HG02763 (cell line): ENCODE results near the gene SNF8.

Experiments
- ATAC-seq: cut with Tn5 transposase; IDR thresholded peaks from one replicate; pipeline ENCODE4 v1.9.1; 2021; ENCODE audit warnings: mild to moderate bottlenecking, moderate library complexity; ENCODE audit not compliant: unreplicated experiment

SNF8 gene

DNA sequence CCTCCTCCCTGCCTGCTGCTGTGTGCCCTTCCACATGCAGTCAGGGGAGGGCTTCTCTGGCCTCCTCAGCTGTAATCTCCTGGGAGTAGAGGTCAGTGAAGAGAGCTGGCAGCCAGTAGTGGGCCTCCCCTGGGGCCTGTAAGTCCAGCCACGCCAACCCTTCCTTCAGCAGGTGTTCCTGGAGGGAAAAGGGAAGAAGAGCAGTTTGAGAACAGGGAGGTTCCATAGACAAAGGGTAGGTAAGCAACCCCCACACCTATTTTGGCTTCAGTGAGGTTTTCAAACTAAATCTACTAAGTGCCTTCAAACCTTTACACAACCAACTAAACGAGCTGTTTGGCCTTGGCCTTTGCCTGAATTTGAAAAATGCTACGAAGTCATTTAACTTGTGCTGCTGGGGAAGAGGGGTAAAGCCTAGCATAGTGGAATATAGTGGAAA lies 14.2 kb downstream of the SNF8 start:
- ATAC-seq = no peak

DNA sequence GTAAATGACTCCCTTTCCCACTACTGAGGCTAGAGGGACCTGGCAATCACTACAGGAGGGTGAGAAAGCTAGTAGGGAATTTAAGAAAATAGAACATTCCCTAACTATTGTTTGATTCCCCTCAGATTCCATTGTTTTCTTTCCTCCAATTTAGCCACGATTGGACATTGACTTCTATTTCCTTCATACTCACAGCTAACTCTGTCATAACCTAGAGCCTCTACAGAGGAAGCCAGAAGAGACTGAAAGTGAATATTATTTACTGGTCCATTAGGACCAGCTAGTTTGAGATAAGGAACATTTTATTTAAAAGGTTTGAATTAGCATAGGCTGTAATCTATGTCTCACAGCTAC lies 14.9 kb downstream of the SNF8 start:
- no peak for ATAC-seq

GRCh38 chr17:48928876-48929811 lies 15.5 kb downstream of the SNF8 start:
- ATAC-seq = no peak

DNA sequence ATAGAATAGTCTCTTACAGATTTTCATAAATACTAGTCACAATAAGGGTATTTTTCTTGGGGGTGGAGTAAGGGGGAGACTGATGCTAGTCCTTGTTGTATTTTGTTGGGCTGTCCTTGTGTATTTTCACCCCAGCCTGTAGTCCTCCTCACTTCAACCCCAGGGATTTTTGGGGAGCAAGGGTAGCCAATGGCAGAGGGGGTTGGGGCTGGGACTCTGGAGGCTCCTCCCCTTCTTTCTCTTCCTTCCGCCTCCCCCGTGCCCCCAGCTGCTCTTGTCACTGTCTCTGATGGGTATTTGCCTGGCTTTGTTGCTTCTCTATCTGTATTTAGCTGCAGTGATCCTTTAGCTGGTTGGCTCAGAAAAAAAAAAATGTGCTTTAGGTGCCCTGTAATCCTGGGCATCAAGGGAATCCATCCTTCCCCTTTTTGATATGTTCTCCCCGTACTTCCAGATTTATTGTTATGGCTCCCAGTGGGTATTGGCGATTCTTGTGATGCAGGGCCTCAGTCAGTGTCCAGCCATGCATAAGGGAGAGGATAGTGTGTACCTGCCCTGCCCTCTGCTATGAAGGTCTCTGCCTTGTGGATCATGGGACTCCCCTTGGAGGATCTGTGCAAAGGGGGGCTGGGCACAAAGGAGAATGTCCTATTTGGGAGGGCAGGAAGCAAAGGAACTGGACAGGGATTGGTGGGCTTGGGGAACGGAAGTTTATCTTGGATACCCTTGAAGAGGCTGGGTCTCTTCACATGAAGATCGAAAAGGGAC lies 16.5 kb downstream of the SNF8 start:
- ATAC-seq = no peak

GRCh38 chr17:48925991-48926342 lies 18.7 kb downstream of the SNF8 start:
- ATAC-seq = no peak

- ATAC-seq = no peak
Measured at GRCh38 chr17:48925251-48925990, 19.2 kb downstream of the SNF8 start.

GRCh38 chr17:48915459-48916282 lies 29.0 kb downstream of the SNF8 start:
- ATAC-seq = peak; percentile 56

GRCh38 chr17:48912476-48912875 lies 32.2 kb downstream of the SNF8 start:
- ATAC-seq = no peak

DNA sequence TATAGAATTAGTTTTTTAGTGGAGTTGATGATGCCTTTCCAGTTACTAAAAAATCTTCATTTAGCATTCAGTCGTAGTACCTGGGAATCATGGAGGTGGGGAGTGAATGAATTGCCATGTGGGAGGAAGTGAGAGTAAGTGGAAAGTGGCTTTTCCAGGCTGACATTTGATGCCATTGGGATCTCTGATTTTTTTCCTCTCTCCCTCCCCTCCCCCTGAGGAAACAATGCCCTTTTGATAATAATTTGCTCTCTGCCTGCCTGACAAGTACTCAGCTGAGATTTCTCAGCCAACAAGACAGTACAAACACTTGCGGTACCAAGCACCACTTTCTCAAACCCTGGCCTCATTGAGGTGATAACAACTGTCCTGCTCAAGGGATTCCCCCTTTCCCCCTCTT lies 34.3 kb downstream of the SNF8 start:
- no peak for ATAC-seq

DNA sequence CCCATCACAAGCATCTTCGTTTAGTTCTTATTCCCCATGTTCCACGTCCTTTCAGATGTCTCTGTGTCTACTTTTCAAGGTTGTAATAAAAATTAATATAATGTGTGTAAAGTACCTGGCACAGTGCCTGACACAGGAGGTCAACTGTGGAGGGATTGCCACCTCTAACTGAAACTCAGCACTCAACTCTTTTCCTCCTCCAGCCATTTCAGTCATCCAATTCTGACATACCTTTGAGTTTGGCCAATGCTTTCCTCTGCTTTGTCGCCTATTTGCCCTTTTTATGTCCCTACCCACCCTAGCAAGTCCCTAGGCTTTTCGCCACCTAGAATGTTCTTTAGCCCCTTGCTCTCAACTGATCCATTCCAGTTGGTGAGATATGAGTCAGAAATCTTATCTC lies 34.9 kb downstream of the SNF8 start:
- ATAC-seq = no peak

DNA sequence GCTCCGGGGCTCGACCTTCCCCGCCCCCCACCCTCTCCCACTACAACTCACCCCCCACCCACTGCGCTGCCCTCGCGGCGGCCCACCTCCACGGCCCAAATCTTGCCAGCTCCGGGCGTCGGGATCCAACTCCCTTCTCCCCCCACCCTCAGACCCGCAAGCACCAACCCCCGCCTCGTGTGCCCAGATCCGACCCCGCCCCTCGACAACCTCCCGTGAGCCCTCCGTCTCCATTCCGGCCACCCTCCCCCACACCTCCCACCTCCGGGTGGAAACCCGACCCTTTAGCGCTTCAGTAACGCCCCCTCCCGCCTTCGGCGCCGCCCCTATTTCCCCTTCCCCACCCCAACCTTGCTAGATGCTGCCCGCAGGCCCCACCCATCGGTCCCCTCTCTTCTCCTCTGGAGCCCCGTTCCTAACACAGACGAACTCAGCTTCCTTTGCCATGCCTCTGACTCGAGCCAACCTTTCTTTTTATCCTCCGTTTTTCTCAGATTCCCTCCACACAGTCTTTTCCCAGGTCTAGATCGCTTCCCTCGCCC lies 35.7 kb downstream of the SNF8 start:
- ATAC-seq = peak; percentile 31

GRCh38 chr17:48908047-48908843 lies 36.4 kb downstream of the SNF8 start, which contains the start of gene UBE2Z:
UBE2Z (plus strand) TSS chr17:48908407; CDS start chr17:48908504, 97 bp downstream.
- peak; percentile 78 for ATAC-seq

DNA sequence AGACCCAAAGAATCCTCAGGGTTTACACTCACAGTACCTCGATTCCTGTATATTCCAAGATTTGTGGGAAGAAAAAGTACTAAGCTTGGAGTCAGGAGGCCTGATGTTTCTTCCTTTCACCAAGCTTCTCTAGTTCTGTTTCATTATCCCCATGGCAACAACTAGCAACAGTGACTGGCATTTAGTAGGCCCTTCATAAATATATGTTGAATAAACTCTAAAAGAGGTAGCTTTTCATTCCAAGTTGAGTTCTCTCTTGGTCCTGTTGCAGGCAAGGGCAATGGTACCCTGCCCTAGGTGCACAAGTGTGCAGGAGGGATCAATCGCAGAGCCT lies 37.0 kb downstream of the SNF8 start:
- ATAC-seq = no peak

DNA sequence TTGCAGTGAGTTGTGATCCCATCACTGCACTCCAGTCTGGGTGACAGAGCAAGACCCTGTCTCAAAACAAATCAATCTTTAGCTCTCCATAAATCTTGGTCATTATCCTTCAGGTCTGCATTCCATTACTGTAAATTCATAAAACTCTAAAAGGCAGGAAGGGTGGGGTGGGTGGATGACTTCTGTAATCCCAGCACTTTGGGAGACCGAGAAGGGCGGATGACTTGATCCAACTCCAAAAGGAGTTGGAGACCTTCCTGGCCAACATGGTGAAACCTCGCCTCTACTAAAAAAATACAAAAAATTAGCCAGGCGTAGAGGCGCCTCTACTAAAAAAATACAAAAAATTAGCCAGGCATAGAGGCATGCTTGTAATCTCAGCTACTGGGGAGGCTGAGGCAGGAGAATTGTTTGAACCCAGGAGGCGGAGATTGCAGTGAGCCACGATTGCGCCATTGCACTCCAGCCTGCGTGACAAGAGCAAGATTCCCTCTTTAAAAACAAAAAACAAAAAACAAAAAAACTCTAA lies 38.6 kb downstream of the SNF8 start:
- ATAC-seq = no peak

DNA sequence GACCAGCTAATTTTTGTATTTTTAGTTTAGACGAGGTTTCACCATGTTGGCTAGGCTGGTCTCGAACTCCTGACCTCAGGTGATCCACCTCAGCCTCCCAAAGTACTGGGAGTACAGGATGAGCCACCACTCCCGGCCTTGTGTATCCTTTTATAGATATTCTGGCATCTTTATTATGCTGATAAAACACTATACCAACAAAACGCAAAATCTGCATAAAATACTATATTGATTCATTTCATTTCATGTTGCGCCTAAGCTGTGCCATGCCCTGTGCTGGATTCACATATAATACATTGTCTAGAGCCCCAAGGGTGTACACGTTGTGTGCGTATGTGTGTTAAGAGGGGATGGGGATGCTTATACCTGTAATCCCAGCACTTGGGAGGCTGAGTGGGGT lies 40.2 kb downstream of the SNF8 start:
- ATAC-seq = no peak

DNA sequence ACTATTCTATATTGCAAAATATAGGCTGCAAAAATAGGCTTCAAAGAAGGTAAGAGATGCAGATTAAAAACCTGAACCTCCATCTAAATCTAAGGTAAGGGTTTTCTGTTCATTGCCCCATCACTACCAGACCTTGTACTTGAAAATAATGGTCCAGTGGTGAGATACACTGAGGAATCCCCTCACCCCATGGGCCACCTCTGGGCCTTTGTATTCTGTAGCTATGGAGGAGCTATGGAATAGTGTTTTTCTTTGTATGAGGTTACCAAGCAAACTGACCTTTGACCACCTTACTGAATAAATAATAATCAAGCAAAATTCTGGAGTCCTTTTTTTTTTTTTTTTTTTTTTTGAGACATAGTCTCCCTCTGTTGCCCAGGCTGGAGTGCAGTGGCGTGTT lies 41.2 kb downstream of the SNF8 start:
- no peak for ATAC-seq

GRCh38 chr17:48901241-48901640 lies 43.4 kb downstream of the SNF8 start:
- no peak for ATAC-seq

DNA sequence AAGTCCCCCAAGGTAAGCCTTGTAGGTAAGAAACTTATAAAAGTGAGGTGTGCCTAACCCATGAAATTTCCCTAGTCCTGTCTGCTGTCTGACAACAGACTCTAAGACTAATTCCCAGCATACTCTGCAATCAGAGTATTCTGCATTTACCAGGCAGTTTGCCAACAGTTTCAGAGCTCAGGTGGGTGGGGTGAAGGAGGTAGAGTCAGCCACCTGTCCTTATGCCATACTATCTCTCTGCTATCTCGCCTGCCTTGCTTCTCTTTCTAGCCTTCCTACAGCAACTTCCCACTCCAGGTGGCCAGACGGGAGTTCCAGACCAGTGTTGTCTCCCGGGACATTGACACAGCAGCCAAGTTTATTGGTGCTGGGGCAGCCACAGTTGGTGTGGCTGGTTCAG lies 49.8 kb downstream of the SNF8 start:
- no peak for ATAC-seq
